Upper lobe of left lung (tissue), 6 donors: ENCODE data around the gene IMMP2L. TPM values are rescaled to one million over a fixed set of nuclear protein-coding genes. Genes with fewer than 3 reads are reported as not detected.

Experiments
- ATAC-seq, 2 donors: fragments of 200-7000 bp; cut with Tn5 transposase; one replicate each; pipeline ENCODE4 v1.9.1; 2022; ENCODE audit warnings: mild to moderate bottlenecking in 2 of 2, moderate library complexity in 2 of 2; ENCODE audit not compliant: low FRiP score in 2 of 2
- DNase-seq, 2 donors: peaks; one replicate each; pipeline ENCODE4 v3.0.0-alpha.2; 2019 to 2020
- H3K27ac ChIP-seq, 4 donors: fragments of 200-600 bp; sonication (generic); one replicate each; pipeline ENCODE4 v1.5.1; 2016 to 2019
- H3K27me3 ChIP-seq, 4 donors: fragments of 200-600 bp; sonication (generic); one replicate each; pipeline ENCODE4 v1.5.1; 2017 to 2019
- H3K36me3 ChIP-seq, 4 donors: fragments of 200-600 bp; sonication (generic); one replicate each; pipeline ENCODE4 v1.5.1; 2016 to 2019
- H3K4me1 ChIP-seq, 4 donors: fragments of 200-600 bp; sonication (generic); one replicate each; pipeline ENCODE4 v1.5.1; 2018 to 2019
- H3K4me3 ChIP-seq, 4 donors: fragments of 200-600 bp; sonication (generic); one replicate each; pipeline ENCODE4 v1.5.1; 2017 to 2019; ENCODE audit warnings: mild to moderate bottlenecking in 2 of 4, moderate library complexity in 1 of 4
- H3K9me3 ChIP-seq, 4 donors: fragments of 200-600 bp; sonication (generic); one replicate each; pipeline ENCODE4 v1.5.1; 2018 to 2019
- EP300 ChIP-seq, 4 donors: sonication (generic); formaldehyde crosslinking; IDR thresholded peaks; one replicate each; pipeline ENCODE4 v1.5.1; 2017; ENCODE audit warnings: antibody characterized with exemption in 4 of 4, control low read depth in 2 of 4
- POLR2A ChIP-seq, 4 donors: fragments of 450-650 bp; IDR thresholded peaks; one replicate each; pipeline ENCODE4 v1.5.1; 2016 to 2017; ENCODE audit warnings: antibody characterized with exemption in 4 of 4, mild to moderate bottlenecking in 2 of 4
- POLR2AphosphoS5 ChIP-seq, 2 donors: sonication (generic); formaldehyde crosslinking; IDR thresholded peaks; one replicate each; pipeline ENCODE4 v1.5.1; 2017; ENCODE audit warnings: antibody characterized with exemption in 2 of 2
- WGBS, 2 donors: methylation state at CpG; one replicate each; pipeline ENCODE4 v1.1.5; 2017 to 2018; 5-methylcytosine and 5-hydroxymethylcytosine counted together
- total RNA-seq, 6 donors: library from RNA; depleted of rRNA in 4 of 6; stranded (reverse); fragments of >200 nt in 4 of 6; gene quantifications; one replicate each; pipeline versions ENCODE4 v1.1.0 to v1.2.1, GENCODE V29; 2016 to 2021
- TF ChIP-seq, protein P1 (sequence below), 6 experiments: fragments of 450-650 bp in 4 of 6; fragments of 200-600 bp in 2 of 6; sonication (generic) in 2 of 6; IDR thresholded peaks; one replicate each; pipeline ENCODE4 v1.5.1; 2016 to 2019; ENCODE audit warnings: antibody characterized with exemption in 6 of 6
- donor health status: DM: no; HTN: no; CAD: no; lungs with moderate emphysema.
- donor health status: DM: no; HTN: yes; CAD: no; lungs with severe emphysema.

Gene IMMP2L
- total RNA-seq, 6 donors from 2014 or later, result 7.1 to 17.5 (median 11.3) TPM

DNA sequence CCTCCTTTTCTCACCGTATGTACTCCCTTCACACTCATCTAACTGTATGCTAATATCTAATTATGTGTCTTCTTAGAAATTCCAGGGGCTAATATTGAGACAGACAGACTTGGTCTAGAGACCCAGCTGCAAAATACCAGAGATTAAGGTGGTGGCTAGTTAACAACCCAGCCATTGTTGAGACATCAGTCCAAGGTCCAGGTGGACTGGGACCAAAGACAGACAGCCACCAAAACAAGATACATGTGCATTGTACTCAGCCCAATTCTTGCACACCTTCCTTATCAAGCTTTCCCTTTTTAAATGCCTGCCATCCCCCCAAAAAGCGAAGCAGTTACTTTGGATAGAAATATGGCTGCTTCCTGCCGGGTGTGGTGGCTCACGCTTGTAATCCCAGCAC, 514.7 kb downstream of the IMMP2L start:
- Histone ChIP-seq H3K27ac (no peak overlapping the region), H3K4me1 (no peaks in the 10 kb centered on the region), H3K4me3 (no peak overlapping the region), H3K9me3 (no peaks in the 10 kb centered on the region), H3K36me3 (no peaks in the 10 kb centered on the region), H3K27me3 (no peaks in the 10 kb centered on the region)
- 93 to 94% methylated on average over 4 of the region's 4 CpGs for WGBS, 2 donors
- TF ChIP-seq POLR2A (IDR thresholded peaks at IDR 0.05), result no peak
- TF ChIP-seq, protein P1, sequence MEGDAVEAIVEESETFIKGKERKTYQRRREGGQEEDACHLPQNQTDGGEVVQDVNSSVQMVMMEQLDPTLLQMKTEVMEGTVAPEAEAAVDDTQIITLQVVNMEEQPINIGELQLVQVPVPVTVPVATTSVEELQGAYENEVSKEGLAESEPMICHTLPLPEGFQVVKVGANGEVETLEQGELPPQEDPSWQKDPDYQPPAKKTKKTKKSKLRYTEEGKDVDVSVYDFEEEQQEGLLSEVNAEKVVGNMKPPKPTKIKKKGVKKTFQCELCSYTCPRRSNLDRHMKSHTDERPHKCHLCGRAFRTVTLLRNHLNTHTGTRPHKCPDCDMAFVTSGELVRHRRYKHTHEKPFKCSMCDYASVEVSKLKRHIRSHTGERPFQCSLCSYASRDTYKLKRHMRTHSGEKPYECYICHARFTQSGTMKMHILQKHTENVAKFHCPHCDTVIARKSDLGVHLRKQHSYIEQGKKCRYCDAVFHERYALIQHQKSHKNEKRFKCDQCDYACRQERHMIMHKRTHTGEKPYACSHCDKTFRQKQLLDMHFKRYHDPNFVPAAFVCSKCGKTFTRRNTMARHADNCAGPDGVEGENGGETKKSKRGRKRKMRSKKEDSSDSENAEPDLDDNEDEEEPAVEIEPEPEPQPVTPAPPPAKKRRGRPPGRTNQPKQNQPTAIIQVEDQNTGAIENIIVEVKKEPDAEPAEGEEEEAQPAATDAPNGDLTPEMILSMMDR (IDR thresholded peaks at IDR 0.05), result no peak
- no peak for TF ChIP-seq EP300 (IDR thresholded peaks at IDR 0.05)
- no peak for TF ChIP-seq POLR2AphosphoS5 (IDR thresholded peaks at IDR 0.05)
- DNase-seq (no peak), ATAC-seq (no peak)

- TF ChIP-seq POLR2A (IDR thresholded peaks at IDR 0.05) (no peak), POLR2AphosphoS5 (IDR thresholded peaks at IDR 0.05) (no peak), EP300 (IDR thresholded peaks at IDR 0.05) (no peak)
- TF ChIP-seq, protein P1 (IDR thresholded peaks at IDR 0.05), result no peak
- DNase-seq, result no peak
- Histone ChIP-seq H3K4me1 (no peaks in the 10 kb centered on the region), H3K4me3 (no peak overlapping the region), H3K27ac (no peak overlapping the region), H3K9me3 (no peaks in the 10 kb centered on the region), H3K36me3 (no peaks in the 10 kb centered on the region), H3K27me3 (no peaks in the 10 kb centered on the region)
- ATAC-seq, result peak in 1 of 2 donors; percentile 48
Observed at GRCh38 chr7:111045449-111045848, 516.8 kb downstream of the IMMP2L start.

GRCh38 chr7:111043561-111043960, 518.7 kb downstream of the IMMP2L start:
- no peak for ATAC-seq
- Histone ChIP-seq H3K27ac (no peak overlapping the region), H3K4me3 (no peak overlapping the region), H3K36me3 (no peaks in the 10 kb centered on the region), H3K9me3 (no peaks in the 10 kb centered on the region), H3K27me3 (no peaks in the 10 kb centered on the region), H3K4me1 (no peaks in the 10 kb centered on the region)
- 88 to 93% methylated on average over 1 of the region's 1 CpG for WGBS, 2 donors
- DNase-seq, result no peak
- TF ChIP-seq POLR2A (IDR thresholded peaks at IDR 0.05) (no peak), POLR2AphosphoS5 (IDR thresholded peaks at IDR 0.05) (no peak), EP300 (IDR thresholded peaks at IDR 0.05) (no peak)
- TF ChIP-seq, protein P1 (IDR thresholded peaks at IDR 0.05), result no peak

DNA sequence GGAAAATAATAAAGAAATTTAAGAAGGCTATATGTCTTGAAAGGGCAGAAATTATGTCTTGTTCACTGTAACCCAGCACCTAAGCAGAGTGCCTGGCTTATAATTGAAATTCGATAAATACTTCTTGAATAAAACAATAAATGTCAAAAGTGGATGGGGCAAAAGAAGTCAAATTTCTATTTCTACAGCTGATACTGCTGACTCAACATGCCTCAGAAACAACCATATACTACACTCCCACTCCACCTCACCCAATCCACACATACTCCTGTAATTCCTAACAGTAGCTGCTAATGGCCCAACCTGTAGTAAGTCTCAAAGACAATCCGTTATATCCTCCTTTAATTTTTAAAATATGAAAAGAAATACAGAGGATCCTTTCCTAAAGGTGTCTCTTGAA, 519.5 kb downstream of the IMMP2L start:
- DNase-seq, result no peak
- TF ChIP-seq EP300 (IDR thresholded peaks at IDR 0.05), result no peak
- Histone ChIP-seq H3K27me3 (no peaks in the 10 kb centered on the region), H3K4me3 (no peak overlapping the region), H3K4me1 (no peaks in the 10 kb centered on the region), H3K36me3 (no peaks in the 10 kb centered on the region), H3K27ac (no peak overlapping the region), H3K9me3 (no peaks in the 10 kb centered on the region)
- 94 to 97% methylated on average over 2 of the region's 2 CpGs for WGBS, 2 donors
- no peak for ATAC-seq

GRCh38 chr7:111041577-111041976, 520.7 kb downstream of the IMMP2L start:
- no peaks in the 10 kb centered on the region for H3K9me3 ChIP-seq
- WGBS, 2 donors, result 61 to 71% methylated on average over 2 of the region's 2 CpGs
- H3K27me3 ChIP-seq, result no peaks in the 10 kb centered on the region
- H3K4me1 ChIP-seq, result no peaks in the 10 kb centered on the region
- H3K4me3 ChIP-seq, result no peak overlapping the region
- H3K36me3 ChIP-seq, result no peaks in the 10 kb centered on the region
- DNase-seq, result no peak
- no peak for ATAC-seq
- TF ChIP-seq, protein P1 (IDR thresholded peaks at IDR 0.05), result no peak
- no peak for TF ChIP-seq EP300 (IDR thresholded peaks at IDR 0.05)
- no peak for TF ChIP-seq POLR2AphosphoS5 (IDR thresholded peaks at IDR 0.05)
- no peak for TF ChIP-seq POLR2A (IDR thresholded peaks at IDR 0.05)
- no peak overlapping the region for H3K27ac ChIP-seq
